Stomach (tissue), 9 donors: ENCODE results near the gene POMT2. TPM values are rescaled to one million over a fixed set of nuclear protein-coding genes. Genes with fewer than 3 reads are reported as not detected.

Experiments
- DNase-seq, 2 donors: peaks; one replicate each; pipeline versions ENCODE4 v3.0.0 to v3.0.0-alpha.2; 2013 to 2019
- H3K27ac ChIP-seq, 5 donors: fragments of 200-600 bp in 4 of 5; sonication (generic) in 4 of 5; one replicate each; pipeline ENCODE4 v1.5.1; 2013 to 2019; ENCODE audit warnings: mild to moderate bottlenecking in 1 of 5, moderate library complexity in 1 of 5
- H3K27me3 ChIP-seq, 3 donors: fragments of 200-600 bp; sonication (generic); one replicate each; pipeline ENCODE4 v1.5.1; 2017 to 2019; ENCODE audit warnings: mixed run types in 1 of 3
- H3K36me3 ChIP-seq, 4 donors: fragments of 200-600 bp; sonication (generic); 1 replicate in 3 of 4; 2 replicates in 1 of 4; pipeline ENCODE4 v1.5.1; 2016 to 2019
- H3K4me1 ChIP-seq, 4 donors: fragments of 200-600 bp; sonication (generic); one replicate each; pipeline ENCODE4 v1.5.1; 2016 to 2019
- H3K4me3 ChIP-seq, 4 donors: fragments of 200-600 bp; sonication (generic) in 3 of 4; one replicate each; pipeline ENCODE4 v1.5.1; 2016 to 2019; ENCODE audit warnings: mild to moderate bottlenecking in 1 of 4
- H3K9me3 ChIP-seq, 4 donors: fragments of 200-600 bp; sonication (generic); one replicate each; pipeline ENCODE4 v1.5.1; 2016 to 2019
- CTCF ChIP-seq, 7 experiments: fragments of 450-650 bp in 4 of 7; fragments of 200-600 bp in 3 of 7; sonication (generic) in 3 of 7; IDR thresholded peaks; one replicate each; pipeline ENCODE4 v1.5.1; 2016 to 2019; ENCODE audit warnings: antibody characterized with exemption in 7 of 7, control low read depth in 2 of 7, mild to moderate bottlenecking in 1 of 7
- EP300 ChIP-seq: sonication (generic); formaldehyde crosslinking; IDR thresholded peaks from one replicate; pipeline ENCODE4 v1.6.1; 2017; ENCODE audit warnings: antibody characterized with exemption
- POLR2A ChIP-seq, 4 donors: fragments of 450-650 bp; IDR thresholded peaks; one replicate each; pipeline ENCODE4 v1.6.1; 2016; ENCODE audit warnings: antibody characterized with exemption in 4 of 4, control low read depth in 2 of 4, mild to moderate bottlenecking in 1 of 4, moderate library complexity in 1 of 4
- POLR2AphosphoS5 ChIP-seq, 3 donors: sonication (generic); formaldehyde crosslinking; IDR thresholded peaks; one replicate each; pipeline ENCODE4 v1.6.1; 2016; ENCODE audit warnings: antibody characterized with exemption in 3 of 3
- WGBS, 5 donors: extraction: QIAGEN DNeasy Blood & Tissue Kit in 3 of 5; methylation state at CpG; one replicate each; pipeline versions ENCODE4 v1.1.5 to v1.1.7; 2013 to 2018; 5-methylcytosine and 5-hydroxymethylcytosine counted together
- intact Hi-C: fragments of 100-400 bp; cut with DNase I; formaldehyde crosslinking; loops from one replicate; pipeline ENCODE4 v1.15.1; 2023; ENCODE audit warnings: low total_unique reads
- polyA plus RNA-seq, 3 donors: library from polyadenylated mRNA; stranded (reverse); fragments of 200-250 nt; gene quantifications; one replicate each; pipeline ENCODE4 v1.2.3, GENCODE V29; 2013
- total RNA-seq, 5 donors: library from RNA; depleted of rRNA; stranded (reverse); fragments of >200 nt; gene quantifications; one replicate each; pipeline versions ENCODE4 v1.1.0 to v1.2.3, GENCODE V29; 2014 to 2016
- donor health status: healthy with polysubstance abuse.
- donor health status: Bipolar disorder and iron deficiency.
- donor health status: healthy.

The POMT2 gene
- total and polyA plus RNA-seq, 8 donors: 7.3 to 33.8 (median 12.2) TPM

DNA sequence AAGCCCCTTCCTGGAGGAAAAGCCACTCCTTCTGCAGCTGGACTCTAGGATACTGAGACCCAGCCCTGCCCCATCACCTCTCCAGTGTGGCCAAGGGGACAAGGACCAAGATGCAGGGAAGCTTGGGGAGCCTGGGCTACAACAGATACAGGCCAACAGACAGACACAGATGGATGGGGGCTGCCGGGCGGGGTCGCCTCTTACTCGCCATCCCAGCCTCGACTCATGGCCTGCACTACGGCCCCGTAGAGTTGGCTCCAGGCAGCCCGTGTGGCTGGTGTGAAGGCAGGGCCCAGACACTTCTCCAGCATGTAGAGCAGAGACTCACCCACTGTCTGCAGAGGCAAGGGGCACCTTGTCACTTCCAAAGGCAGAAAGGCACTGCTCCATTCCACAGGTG, 54.3 kb downstream of the POMT2 start:
- TF ChIP-seq POLR2AphosphoS5 (IDR thresholded peaks at IDR 0.05): no peak
- TF ChIP-seq POLR2A (IDR thresholded peaks at IDR 0.05): no peak
- TF ChIP-seq EP300: no peak
- no peak for TF ChIP-seq CTCF (IDR thresholded peaks at IDR 0.05)
- Histone ChIP-seq H3K36me3 (no peaks in the 10 kb centered on the region), H3K4me1 (peaks cover 0 to 14% (median 9%) of the 10 kb centered on the region in 4 donors), H3K4me3 (no peak overlapping the region), H3K27me3 (peaks cover 7 to 51% (median 27%) of the 10 kb centered on the region in 3 donors), H3K27ac (no peak overlapping the region), H3K9me3 (peaks cover 0 to 17% (median 14%) of the 10 kb centered on the region in 4 donors)
- DNase-seq: no peak
- intact Hi-C loops: no loop called here
- 82 to 91% (median 86%) methylated on average over 6 to 8 of the region's 8 CpGs for WGBS, 5 donors

DNA sequence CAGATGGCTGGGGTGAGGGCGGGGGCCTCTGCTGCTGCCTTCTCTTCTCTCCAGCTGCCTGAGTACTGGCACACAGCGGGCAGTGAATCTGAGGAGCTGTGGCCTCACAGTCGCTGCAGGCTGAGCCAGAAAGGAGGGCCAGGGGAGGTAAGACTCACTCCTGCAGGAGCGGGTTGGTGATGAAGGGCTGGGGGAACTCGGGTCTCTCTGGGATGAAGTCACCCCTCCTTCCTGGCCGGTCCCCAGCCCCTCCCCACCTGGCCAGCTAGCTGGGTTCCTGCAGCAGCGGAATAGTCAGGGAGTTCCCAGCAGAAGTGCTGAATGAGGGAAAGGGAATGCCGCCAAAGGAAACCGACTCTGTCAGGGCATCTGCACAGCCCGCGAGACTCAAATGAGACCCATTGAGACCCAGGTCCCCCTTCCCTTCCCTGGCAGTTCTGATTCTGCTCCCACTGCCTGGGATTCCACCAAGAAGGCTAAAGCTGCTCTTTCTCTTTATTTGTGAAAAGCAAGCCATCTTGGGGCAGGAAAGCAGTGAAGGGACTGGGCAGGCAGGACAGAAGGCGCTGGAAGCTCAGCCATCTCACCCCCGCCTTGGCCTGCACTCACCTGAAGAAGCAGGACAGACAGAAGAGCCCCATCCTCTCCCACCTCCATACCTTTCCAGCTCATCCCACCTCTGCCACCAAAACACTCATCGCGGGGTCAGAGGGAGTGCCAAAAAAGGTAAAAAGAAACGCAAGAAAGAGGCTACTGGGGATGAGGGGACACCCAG, 54.9 kb downstream of the POMT2 start:
- no peak for DNase-seq
- H3K4me3 ChIP-seq: no peak overlapping the region
- peaks cover 0 to 17% (median 14%) of the 10 kb centered on the region in 4 donors for H3K9me3 ChIP-seq
- H3K36me3 ChIP-seq: no peaks in the 10 kb centered on the region
- H3K4me1 ChIP-seq: peaks cover 0 to 8% (median 3%) of the 10 kb centered on the region in 4 donors
- peaks cover 1 to 51% (median 21%) of the 10 kb centered on the region in 3 donors for H3K27me3 ChIP-seq
- intact Hi-C loops: no loop called here
- no peak overlapping the region for H3K27ac ChIP-seq
- TF ChIP-seq EP300 (no peak), POLR2A (IDR thresholded peaks at IDR 0.05) (no peak), POLR2AphosphoS5 (IDR thresholded peaks at IDR 0.05) (no peak), CTCF (IDR thresholded peaks at IDR 0.05) (no peak)
- 62 to 76% (median 75%) methylated on average over 15 to 16 of the region's 16 CpGs for WGBS, 5 donors

GRCh38 chr14:77265187-77265515, 55.5 kb downstream of the POMT2 start:
- no peak overlapping the region for H3K4me3 ChIP-seq
- 65 to 78% (median 68%) methylated on average over 2 of the region's 2 CpGs for WGBS, 5 donors
- H3K4me1 ChIP-seq: peaks cover 0 to 2% (median 0%) of the 10 kb centered on the region in 4 donors
- peaks cover 0 to 51% (median 18%) of the 10 kb centered on the region in 3 donors for H3K27me3 ChIP-seq
- H3K36me3 ChIP-seq: no peaks in the 10 kb centered on the region
- intact Hi-C loops: no loop called here
- peaks cover 0 to 17% (median 14%) of the 10 kb centered on the region in 4 donors for H3K9me3 ChIP-seq
- no peak for DNase-seq
- H3K27ac ChIP-seq: no peak overlapping the region
- no peak for TF ChIP-seq POLR2AphosphoS5 (IDR thresholded peaks at IDR 0.05)
- TF ChIP-seq POLR2A (IDR thresholded peaks at IDR 0.05): no peak
- TF ChIP-seq EP300: no peak
- TF ChIP-seq CTCF (IDR thresholded peaks at IDR 0.05): no peak

GRCh38 chr14:77264466-77265186, 56.1 kb downstream of the POMT2 start:
- Histone ChIP-seq H3K4me3 (no peak overlapping the region), H3K36me3 (no peaks in the 10 kb centered on the region), H3K4me1 (no peaks in the 10 kb centered on the region), H3K27ac (no peak overlapping the region), H3K27me3 (peaks cover 0 to 49% (median 15%) of the 10 kb centered on the region in 3 donors), H3K9me3 (peaks cover 0 to 17% (median 14%) of the 10 kb centered on the region in 4 donors)
- no peak for TF ChIP-seq POLR2A (IDR thresholded peaks at IDR 0.05)
- no peak for TF ChIP-seq CTCF (IDR thresholded peaks at IDR 0.05)
- no peak for TF ChIP-seq POLR2AphosphoS5 (IDR thresholded peaks at IDR 0.05)
- TF ChIP-seq EP300: no peak
- WGBS, 5 donors: 76 to 81% (median 79%) methylated on average over 9 to 16 of the region's 16 CpGs
- DNase-seq: no peak
- intact Hi-C loops: no loop called here
